HG03097 (cell line): ENCODE data around the gene CTBP1.

Experiments used
- ATAC-seq: cut with Tn5 transposase; IDR thresholded peaks from one replicate; pipeline ENCODE4 v1.9.1; 2021; ENCODE audit not compliant: unreplicated experiment, low FRiP score

CTBP1 gene

GRCh38 chr4:1212546-1213335 is 36.2 kb downstream of the CTBP1 start:
- no peak for ATAC-seq

- ATAC-seq, result no peak
Measured at GRCh38 chr4:1211891-1212545, 36.9 kb downstream of the CTBP1 start.

GRCh38 chr4:1211371-1211770 is 37.6 kb downstream of the CTBP1 start:
- no peak for ATAC-seq

GRCh38 chr4:1210971-1211370 is 38.0 kb downstream of the CTBP1 start:
- ATAC-seq, result no peak

GRCh38 chr4:1210241-1210841 is 38.6 kb downstream of the CTBP1 start:
- no peak for ATAC-seq

- no peak for ATAC-seq
Measured at GRCh38 chr4:1209821-1210220, 39.1 kb downstream of the CTBP1 start.

- no peak for ATAC-seq
Measured at GRCh38 chr4:1208970-1209704, 39.8 kb downstream of the CTBP1 start.

- no peak for ATAC-seq
Measured at GRCh38 chr4:1208266-1208961, 40.5 kb downstream of the CTBP1 start.

- ATAC-seq, result no peak
Measured at GRCh38 chr4:1207603-1208265, 41.2 kb downstream of the CTBP1 start.

GRCh38 chr4:1207157-1207470 is 41.8 kb downstream of the CTBP1 start:
- no peak for ATAC-seq

GRCh38 chr4:1206299-1207156 is 42.4 kb downstream of the CTBP1 start:
- ATAC-seq, result no peak

GRCh38 chr4:1205586-1206298 is 43.2 kb downstream of the CTBP1 start:
- ATAC-seq, result no peak

- ATAC-seq, result no peak
Measured at GRCh38 chr4:1204828-1205585, 43.9 kb downstream of the CTBP1 start.

GRCh38 chr4:1204286-1204827 is 44.6 kb downstream of the CTBP1 start:
- no peak for ATAC-seq

- no peak for ATAC-seq
Measured at GRCh38 chr4:1203026-1203616, 45.8 kb downstream of the CTBP1 start.

GRCh38 chr4:1202526-1203011 is 46.4 kb downstream of the CTBP1 start:
- ATAC-seq, result no peak
